Epidermal melanocyte (primary cell): ENCODE measurements around the gene GPR68.
"Not testable (repeated sequence)": the region's sequence is repeated elsewhere in the genome, so short reads cannot be mapped to it uniquely, and the experiment has no call there.

Experiments
- DNase-seq: peaks from one replicate; pipeline ENCODE4 v3.0.0; 2011; ENCODE audit warnings: low spot score; ENCODE audit not compliant: insufficient read length

Gene GPR68

DNA sequence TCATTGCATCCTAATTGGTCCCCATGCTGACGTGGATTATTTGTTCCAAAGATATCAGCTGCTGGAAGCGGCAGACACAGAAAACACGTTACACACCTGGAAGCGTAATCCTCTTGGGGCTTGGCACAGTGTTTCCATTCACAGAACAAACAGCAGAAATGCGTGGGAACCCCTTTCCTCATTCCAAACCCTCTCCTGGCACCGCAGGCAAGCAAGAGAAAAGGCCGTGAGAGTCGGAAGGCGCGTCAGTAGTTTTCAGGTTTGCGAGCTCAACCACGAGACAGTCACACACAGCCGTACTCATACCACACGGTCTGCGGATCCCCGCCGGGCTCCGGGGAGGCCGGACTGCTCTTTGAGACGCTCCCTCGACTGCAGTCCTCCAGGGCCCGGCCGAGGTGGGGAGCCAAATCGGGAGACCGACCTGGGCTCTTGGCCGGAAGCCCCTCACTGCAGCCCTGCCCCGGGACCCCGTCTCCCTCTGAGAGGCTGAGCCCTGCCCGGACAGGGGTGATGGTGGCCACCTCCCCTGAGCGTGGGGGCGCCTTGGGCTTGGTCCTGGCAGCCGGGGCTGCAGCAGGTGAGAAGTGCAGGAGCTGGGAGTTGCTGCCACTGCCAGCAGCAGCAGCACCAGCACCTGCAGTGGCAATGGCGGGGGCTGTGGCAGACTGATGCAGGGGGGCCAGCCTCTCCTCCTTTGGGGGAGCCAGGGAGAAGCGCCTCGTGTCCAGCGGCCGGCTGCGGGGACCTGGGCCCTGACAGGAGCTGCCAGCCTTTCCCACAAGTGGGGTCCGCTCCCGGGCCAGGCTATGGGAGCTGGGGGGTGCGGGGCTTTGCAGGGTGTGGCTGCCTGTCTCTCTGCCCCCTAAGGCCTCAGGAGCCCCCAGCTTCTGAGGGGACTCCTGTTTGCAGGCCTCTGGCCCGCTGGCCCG lies 28.1 kb upstream of the GPR68 start:
- no peak for DNase-seq

DNA sequence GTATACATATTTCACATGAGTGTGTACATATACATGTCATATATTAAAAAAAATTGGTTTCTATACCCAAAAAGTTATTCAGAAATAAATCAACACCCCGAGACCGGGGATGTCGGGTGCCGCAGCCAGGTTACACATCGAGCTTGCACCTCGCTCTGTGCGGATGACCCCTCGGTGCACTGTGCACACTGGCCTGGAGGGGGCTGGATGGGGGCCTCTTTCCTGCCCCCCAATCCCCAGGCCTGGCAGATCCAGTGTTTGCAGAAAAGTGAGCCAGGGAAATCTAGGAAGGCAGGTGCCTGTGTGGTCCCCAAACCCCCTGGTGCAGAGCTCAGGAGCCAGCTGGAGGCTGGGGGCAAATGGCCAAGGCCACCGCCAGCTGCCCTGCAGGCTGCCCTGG lies 27.1 kb upstream of the GPR68 start:
- no peak for DNase-seq

DNA sequence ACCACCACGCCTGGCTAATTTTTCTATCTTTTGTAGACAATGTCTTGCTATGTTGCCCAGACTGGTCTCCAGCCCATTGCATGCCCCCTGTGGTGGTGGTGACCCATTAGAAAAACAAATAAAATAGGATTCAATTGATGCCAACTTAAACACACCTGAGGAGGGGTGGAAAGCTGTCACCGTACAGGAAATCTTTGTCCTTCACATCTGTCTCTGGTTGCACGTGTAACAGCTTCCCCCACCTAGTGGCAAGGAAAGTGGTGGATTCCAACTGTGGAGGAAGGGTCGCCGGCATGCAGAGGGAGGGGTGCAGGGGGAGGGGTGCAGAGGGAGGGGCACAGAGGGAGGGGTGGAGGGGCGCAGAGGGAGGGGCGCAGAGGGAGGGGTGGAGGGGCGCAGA lies 26.1 kb upstream of the GPR68 start:
- no peak for DNase-seq

DNA sequence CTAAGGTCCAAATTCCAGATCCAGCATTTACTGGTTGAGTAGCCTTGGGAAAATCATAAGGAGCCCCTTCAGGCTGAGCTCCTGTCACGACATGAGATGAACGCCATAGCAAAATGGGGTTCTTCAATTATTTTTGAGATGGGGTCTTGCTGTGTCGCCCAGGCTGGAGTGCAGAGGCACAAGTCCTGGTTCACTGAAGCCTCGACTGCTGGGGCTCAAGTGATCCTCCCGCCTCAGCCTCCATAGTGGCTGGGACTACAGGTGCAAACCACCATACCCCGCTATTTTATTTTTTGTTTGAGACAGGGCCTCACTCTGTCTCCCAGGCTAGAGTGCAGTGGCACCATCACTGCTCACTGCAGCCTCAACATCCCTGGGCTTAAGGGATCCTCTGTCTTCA lies 25.7 kb upstream of the GPR68 start:
- no peak for DNase-seq

DNA sequence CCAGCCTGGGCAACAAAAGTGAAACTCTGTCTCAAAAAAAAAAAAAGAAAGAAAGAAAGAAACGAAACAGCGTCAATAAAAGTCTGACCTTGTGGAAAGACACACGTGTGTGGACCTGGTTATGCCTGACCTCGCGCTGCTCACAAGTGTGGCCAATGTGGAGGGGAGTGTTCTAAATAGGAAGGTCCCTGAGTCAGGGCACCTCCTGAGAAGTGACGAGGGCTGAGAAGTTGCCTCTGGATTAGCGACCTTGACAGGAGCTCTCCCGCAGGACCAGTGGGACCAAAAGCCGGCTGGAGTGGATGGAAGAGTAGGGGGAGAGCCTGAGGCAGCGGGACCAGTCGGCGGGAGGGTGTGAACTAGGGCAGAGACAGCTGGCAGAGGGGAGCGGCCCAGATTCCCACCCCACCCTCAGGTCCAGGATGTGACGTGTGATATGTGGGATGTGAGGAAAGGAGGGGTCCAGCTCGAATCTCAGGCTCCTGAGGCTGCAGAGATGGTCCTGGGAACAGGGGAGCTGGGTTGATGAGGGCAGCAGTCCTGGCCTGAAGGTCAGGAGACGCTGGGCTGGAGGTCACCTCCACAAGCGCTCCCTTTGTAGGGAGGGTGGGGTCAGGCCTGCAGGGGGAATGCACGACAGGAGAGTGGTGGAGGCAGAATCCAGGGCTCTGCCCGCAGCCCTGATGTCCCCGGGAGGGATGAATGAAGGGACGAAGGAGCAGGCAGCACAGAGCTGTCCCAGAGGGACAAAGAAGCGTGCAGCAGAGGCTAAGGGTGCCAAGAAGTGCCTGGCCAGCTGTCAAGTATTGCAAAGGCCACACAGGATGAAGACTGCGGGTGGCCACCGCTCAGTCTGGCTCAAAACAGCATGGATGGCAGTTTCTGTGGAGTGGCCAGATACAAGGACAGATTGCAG lies 24.8 kb upstream of the GPR68 start:
- DNase-seq = no peak

DNA sequence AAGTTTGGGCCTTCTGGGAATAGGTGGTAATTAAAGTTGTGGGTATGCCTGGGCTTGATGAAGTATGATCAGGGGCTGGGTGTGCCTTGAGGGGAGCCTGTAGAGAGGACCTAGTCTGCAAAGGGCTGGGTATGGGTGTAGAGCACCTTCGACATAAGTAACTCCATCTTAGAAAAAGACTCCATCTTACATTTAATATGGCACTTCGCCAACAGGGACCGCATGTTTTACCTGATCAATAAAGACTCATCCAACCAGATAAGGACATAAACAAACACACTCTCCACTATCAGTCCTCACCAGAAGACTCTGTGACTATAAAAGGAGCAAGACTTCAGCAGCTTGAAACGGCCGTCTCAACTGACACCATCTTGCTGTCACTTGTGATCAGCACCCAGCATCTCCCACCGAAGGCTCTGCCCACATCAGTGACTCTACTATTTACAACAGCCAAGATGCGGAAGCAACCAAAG lies 23.5 kb upstream of the GPR68 start:
- no peak for DNase-seq

DNA sequence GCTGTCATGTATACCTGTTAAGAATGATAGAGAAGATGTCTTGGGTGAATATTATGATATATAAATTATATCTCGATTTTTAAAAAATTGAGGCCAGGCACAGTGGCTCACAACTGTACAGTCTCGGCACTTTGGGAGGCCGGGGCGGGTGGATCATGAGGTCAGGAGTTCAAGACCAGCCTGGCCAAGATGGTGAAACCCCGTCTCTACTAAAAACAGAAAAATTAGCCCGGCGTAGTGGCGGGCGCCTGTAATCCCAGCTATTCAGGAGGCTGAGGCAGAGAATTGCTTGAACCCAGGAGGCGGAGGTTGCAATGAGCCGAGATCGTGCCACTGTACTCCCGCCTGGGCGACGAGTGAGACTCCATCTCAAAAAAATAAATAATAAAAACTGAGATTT lies 21.8 kb upstream of the GPR68 start:
- not testable (repeated sequence) for DNase-seq

DNA sequence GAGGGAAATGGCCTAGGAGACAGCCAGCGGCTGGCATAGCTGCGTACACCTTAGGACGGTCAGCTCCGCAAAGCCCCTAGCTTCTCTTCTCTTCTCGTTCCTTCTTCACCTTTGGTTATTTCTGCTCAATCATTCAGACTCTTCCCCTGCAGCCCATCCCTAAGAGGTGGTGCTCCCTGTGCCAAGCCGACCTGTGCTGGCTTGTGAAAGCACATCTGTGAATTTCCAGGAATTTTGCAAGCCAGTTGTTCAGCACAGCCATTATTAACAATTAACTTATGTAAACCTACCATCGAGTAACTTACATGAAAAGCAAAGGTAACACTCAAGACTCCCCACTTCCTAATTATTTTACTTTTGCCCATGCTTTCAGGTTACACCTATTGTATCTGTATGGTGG lies 20.9 kb upstream of the GPR68 start:
- no peak for DNase-seq

DNA sequence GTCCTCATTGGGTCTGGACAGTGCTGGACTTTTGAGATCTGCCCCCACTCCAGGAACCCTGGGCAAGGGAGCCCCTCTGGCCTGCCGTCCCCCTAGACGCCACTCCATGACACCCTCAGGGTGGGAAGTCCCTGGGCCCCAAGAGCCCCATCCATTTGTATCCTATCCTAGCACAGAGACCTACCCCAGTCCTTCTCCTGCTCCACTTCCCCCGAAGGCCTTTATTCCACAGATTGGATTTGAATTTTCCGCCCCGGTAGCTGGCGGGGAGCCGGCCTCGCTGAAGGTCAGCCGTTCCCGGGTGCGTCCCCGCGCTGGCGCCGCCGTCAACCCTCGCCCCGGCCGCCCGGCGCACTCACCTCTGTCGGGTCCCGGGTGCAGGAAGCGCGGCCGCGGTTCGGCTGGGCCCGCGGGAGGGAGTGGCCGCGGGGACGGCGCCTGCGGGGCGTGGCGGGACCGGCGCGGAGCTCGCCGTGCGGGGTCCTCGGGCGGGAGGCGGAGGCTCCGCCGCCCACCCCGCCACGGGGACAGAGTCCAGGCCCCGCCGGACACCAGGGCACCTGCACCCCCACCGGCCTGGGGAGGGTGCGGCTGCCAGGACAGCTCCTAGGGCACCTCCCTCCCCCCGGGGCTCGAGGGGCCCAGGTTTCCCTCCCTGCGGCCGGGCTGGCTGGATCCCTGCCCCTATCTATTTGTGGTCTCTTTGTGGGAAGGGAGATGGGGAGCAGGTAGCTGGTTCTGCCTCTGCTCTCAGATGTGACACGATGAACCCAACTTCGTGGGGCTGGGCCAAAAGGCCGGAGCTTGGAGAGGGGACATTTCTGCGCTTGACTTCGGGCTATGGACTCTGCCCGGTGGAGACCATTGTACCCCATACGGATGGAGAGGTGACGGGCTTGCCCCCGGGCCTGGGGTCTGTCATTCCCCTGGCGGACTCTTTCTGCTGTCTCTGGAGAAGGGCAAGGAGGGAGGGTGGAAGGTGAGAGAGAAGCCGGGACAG lies 19.9 kb upstream of the GPR68 start:
- no peak for DNase-seq

DNA sequence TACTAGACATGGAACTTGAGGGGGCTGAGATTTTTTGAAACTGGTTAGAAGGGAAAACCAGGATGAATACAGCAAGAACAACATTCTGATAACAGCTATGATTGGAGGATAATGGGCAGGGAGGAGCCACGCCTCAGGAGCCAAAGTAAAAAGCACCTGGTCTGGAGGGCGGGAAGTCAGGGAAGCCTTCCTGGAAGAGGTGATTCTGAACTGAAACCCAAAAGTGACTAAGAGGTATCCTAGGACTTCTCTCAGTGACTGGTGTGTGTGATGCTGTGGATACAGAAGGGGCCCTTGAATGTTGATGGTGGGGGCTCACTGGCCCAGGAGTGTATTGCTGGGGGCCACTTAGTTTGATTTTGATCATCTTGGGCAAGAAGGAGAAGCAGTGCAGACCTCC lies 18.8 kb upstream of the GPR68 start:
- no peak for DNase-seq

DNA sequence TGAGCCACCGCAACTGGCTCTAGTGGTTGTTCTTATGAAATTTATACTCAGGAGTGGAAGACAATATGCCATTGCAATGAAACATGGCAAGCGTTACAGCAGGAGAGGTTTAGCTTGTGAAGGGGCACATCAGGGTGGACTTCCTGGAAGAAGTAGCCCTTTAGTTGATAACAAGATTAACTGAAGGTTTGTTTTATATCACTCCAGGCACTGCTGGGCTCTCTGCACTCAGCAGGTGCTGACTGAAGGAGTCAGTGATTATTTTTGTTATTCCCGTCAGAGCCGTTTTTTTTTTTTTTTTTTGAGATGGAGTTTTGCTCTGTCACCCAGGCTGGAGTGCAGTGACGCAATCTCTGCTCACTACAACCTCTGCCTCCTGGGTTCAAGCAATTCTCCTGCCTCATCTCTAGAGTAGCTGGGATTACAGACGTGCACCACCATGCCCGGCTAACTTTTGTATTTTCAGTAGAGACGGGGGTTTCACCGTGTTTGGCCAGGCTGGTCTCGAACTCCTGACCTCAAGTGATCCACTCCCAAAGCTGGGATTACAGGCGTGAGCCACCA lies 17.6 kb upstream of the GPR68 start:
- no peak for DNase-seq

DNA sequence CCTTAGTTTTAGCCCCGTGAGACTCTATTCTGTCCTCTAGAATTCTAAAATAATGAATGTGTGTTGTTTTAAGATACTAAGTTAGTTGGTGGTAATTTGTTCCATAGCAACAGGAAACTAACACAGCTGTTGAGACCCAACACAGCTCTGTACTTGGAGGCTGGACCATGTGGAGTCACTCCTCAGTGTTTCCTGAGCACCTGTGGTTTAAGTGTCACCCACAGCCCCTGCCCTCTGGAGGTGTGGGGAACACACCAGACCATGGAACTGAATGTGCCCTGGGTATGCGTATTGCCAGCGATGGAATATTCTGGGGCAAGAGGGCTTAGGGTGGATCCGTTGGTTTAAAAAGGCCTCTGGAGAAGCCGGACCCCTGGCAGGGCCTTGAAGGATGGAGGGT lies 16.6 kb upstream of the GPR68 start:
- DNase-seq = no peak

DNA sequence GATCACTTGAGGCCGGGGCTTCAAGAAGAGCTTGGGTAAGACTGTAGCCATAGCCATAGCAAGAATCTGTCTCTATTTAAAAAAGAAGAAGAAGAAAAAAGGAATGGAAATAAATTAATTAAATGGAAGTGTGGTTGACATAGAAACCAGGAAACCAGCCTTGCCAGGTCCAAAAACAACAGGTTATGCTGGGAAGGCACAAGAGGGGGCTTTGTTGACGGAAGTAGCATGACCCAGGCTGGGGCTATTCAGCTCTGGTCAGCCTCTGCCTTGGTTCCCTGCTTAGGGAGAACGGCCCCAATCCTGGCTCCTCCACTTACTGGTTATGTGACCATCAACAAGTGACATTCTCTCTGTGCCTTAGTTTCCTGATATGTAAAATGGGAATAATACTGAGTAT lies 14.4 kb upstream of the GPR68 start:
- DNase-seq = no peak

DNA sequence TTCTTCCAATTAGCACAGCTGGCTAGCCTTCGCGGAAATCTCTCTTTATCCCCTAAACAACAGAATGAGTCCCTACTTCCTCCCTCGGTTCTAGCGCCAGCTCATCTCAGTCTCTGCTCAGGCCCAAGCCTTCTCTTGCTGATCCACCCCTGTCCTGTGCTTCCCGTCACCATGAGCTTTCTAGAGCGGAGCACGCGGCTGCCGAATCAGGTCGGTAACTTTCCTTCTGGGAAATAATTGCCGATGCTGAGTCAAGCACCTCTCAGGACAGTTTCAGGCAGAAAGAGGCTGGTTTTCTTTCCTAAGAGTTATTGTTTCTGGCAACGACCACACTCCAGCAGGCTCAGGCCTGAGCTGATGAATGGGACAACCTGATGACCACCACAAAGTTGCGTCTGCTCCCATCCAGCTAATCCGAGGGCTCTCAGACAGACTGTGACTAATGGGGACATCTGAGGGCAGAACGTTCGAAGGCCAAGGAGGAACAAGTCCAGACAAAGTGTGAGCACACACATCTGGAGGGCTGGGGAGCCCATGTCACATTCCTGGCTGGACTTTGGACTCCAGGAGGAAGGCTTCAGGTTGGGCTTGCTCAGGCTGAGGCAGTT lies 13.6 kb upstream of the GPR68 start:
- DNase-seq = no peak

DNA sequence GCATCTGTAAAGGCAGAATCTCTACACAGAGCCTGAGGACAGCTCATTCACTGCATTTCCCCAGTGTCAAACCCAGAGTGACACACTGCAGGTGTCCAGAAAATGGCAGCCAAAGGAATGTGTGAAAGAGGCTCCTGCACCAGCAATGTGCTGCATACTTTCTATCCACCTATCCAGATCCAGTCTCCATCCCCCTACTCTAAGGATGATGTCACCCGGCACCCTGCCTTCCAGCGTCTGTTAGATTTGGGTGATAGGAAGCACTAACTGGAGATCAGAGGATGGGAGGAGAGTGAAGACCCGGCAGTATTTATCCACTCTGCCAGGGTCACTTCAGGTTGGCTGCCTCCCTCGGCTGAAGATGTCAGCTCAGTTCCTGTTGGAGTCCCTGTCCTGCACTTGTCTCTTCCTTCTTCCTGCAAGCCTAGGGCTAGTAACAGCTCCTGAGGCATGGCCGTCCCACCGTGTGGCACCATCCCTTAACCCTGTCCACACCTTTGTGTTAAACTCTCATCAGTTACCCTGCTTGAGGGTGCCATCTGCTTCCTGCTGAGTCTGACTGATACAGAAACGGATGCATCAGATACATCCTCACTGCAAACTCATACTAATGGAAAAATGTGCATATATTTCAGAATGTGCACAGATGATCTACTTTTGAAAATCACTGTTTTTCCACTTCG lies 13.0 kb upstream of the GPR68 start:
- DNase-seq = no peak

DNA sequence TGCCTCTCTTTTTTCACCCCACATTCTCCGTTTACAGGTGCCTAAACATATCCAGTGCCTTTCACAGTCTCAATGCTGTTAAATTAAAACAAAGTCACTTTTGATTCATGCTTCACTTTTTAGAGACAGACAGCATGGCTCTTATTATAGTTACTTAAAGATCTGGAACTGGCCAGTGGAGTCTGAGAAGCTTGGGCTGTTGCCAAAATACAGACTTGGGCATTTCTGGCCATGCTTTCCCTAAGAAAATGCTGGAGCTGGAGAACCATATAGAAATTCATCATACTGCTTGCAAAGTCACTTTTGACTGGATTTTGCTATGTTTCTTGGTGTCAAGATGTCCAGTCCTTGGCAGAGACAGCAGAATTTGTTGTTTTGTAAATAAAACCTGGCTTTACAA lies 12.2 kb upstream of the GPR68 start:
- DNase-seq = no peak

DNA sequence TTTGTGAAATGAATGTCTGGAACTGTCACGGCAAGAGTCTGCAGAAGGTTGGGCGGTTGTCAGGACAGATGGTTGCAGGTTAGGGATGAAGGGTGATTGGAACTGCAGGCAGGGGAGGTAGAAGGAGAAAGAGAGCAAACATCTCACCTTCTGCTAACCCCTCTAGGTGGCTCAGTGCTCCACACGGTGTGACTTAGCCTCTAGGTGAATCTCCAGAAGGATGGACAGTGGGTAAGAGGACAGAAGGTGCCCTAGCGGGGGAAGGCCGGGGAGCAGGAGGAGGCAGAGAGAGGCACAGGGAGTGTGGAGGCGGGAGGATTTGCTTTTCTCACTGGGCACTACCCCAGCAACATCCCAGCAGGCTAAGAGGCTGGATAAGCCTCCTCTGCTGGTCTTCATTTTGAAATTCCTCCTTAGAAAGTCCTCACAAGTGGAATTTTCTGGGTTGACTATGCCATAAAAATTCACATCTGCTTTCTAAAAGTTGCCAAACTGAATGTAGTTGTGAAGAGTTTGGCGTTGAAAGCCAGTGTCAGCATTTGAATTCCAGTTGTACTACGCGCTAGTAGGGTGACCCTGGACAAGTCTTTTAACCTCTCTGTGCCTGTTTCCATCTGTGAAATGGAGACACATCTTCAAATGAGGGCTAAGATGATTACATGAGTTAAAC lies 10.7 kb upstream of the GPR68 start:
- no peak for DNase-seq

DNA sequence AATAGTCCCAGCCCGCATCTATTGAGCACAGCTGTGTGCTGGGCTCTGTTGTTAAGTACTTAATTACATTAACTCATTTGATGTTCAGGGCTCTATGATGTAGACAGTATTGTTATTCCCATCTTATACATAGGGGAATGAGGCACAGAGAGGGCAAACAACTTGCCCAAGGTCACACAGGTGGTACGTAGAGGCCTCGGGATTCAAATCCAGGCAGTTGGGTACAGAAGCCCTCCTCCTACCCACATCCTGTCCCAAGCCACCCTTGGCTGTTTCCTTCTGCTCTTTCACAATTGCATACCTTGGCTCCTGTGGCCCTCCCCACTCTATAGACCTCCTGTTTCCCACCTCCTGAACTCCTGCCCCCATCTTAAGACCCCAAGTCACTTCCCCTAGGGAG lies 10.0 kb upstream of the GPR68 start:
- no peak for DNase-seq

DNA sequence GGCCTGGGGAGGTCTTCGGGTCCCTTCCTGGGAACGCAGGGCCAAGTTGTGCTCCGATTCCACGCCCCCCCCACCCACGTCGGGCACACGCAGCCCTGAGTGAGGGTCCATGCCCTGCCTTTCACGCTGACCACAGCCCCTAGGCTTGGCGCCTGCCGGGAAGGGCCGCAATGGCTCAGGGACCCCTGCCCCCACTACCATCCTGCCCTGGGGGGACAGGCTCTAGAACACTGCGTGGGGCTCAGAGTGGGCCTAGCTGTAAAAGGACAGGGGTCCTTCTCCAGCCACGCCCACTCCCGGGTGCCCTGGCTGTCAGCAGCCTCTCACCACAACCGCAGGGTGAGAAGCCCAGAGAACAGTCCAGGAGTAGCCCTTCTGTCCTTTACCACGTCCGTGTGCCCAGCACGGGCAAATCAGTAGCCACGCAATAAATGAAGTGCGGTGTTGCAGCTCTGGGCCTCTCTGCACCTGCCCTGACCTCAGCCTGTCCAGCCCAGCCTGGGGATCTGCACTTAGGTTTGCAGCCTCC lies 9.4 kb upstream of the GPR68 start:
- no peak for DNase-seq
